D341Med (cell line): Measurements from ENCODE around the gene PTPRT.
A peak's percentile ranks its signal among the peaks of the same experiment; 100 is the strongest.
"Not testable (repeated sequence)": the region's sequence is repeated elsewhere in the genome, so short reads cannot be mapped to it uniquely, and the experiment has no call there.

Source experiments
- DNase-seq: peaks from one replicate; pipeline ENCODE4 v3.0.0; 2012; ENCODE audit warnings: low spot score

PTPRT gene

GRCh38 chr20:43187476-43188233, 2.1 kb downstream of the PTPRT start:
- peak; percentile 83 for DNase-seq

- no peak for DNase-seq
These were observed 3.4 kb downstream of the PTPRT start for GRCh38 chr20:43186312-43186711.

DNA sequence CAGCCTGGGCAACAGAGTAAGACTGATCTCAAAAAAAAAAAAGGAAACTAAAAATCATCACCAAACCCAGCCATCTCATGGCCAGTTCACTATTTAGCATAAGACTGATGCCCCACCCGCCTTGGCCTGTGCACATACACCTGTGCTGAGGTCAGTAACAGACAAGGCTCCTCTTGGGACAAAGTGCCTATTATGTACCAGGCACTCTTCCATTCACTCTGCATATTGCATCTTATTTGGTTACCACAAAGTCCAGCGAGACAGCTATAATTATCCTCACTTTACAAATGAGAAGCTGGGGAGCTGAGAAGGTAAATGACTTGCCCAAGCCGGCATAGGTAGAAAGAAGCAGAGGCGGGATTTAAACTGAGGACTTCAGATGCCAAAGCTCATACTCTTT, 3.8 kb downstream of the PTPRT start:
- no peak for DNase-seq

DNA sequence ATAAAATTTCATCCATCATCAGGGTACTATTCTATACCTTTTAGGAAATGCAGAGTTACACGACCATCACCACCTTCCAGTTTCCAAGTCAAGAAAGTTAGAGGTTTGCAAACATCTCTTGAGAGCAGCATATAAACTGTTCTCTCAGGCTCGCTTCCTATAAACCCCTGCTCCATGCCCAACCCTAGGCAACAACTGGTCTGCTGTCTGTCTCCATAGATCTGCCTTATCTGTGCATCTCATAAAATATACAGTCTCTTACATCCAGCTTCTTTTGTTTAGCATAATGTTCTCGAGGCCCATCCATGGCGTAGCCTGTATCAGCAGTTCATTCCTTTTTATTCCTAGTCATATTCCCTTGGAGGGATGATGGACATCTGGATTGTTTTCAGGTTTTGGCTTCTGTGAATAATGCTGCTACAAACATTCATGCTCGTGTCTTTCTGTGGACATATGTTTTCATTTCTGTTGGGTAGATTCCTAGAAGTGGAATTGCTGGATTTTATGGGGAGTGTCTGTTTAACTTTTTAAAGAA, 6.1 kb downstream of the PTPRT start:
- DNase-seq: no peak

- DNase-seq: no peak
These were observed 11.6 kb downstream of the PTPRT start for GRCh38 chr20:43178080-43178479.

DNA sequence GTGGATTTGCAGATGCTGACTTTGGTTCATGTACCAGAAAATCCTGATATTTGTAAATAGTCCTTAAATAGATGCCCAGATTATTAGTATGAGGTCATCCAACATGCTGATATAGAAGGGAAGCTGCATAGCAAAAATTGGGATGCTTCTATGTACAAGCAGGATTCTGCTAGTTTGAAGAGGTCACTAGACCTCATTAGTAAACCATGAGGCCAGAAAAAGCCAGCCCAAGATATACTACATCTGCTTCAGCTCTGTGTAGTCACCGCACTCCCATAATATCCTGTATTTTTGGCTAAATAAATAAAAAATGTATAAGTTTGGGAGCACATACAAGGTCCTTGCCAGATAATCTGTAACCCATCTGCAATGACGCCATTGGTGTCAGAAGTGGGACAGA, 13.0 kb downstream of the PTPRT start:
- no peak for DNase-seq

DNA sequence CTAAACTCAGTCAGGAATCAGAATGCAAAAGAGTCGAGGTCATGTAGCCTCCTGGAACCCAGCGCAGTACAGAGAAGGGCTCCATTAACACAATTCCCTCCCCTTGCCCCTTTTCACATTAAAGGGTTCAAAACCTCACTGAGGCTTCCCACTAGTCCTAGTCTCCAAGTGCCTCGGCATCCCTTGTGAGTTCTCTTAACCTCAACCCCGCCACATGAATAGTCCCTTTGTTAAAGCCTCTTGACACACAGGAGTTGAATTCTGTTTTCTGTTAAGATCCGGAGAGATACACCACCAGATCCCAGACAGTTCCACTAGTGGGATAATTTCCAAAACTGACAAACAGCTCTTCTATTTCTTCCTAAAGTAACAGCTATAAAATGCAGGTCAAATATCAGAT, 17.8 kb downstream of the PTPRT start:
- no peak for DNase-seq

- no peak for DNase-seq
These were observed 18.9 kb downstream of the PTPRT start for GRCh38 chr20:43170771-43171170.

GRCh38 chr20:43167615-43168014, 22.1 kb downstream of the PTPRT start:
- no peak for DNase-seq

DNA sequence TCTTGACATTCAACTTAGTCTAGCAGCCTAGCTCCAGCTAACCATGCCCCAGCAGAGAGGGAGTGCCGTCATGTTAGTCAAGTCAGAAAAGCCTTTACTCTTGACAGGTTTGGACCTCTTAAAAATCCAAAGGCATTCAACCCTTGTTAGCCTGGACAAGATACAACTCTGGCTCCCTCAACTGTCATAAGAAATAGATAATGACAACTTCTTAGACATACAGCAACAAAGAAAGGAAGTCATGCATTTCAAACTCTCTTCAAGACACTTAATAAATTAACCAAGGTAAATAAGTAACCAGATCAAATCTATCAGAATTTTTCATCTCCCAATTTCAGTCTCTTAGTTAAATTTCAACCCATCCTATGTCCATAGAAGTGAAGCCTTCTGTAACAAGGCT, 22.7 kb downstream of the PTPRT start:
- DNase-seq: no peak

DNA sequence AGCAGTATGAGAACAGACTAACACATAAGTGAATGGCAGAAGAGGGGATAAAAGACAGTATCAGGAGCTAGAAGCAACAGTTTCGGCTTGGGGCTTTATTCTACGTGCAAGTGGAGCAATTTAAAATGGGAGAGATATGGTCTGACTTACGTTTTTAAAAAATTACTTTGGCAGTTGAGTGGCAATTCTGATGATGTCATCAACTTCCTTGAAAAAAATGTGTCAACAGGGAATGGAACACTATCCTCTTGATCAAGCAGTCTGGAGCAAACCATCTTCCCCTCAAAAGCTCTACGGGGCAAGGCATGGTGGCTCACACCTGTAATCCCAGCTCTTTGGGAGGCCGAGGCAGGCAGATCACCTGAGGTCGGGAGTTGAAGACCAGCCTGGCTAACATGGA, 24.1 kb downstream of the PTPRT start:
- no peak for DNase-seq

GRCh38 chr20:43164736-43165135, 25.0 kb downstream of the PTPRT start:
- not testable (repeated sequence) for DNase-seq

DNA sequence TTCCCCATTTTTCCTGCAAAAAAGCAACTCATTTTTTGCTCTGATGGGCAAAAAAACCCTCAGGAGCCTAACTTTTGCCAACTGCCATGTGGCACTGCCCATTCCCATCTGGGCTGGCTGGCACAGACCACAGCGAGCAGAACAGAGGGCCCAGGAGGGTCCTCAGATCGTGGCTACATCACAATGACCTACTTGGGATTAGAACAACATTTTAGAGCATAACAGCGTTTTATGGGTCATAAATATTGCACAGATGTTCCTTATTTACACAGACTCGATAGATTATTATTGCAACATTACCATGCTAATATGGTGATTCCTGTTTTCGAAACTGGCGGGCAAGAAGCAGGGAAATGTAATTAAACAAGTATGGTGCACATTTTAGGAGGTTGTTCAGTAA, 28.0 kb downstream of the PTPRT start:
- no peak for DNase-seq

GRCh38 chr20:43160941-43161340, 28.8 kb downstream of the PTPRT start:
- no peak for DNase-seq

GRCh38 chr20:43159994-43160393, 29.7 kb downstream of the PTPRT start:
- no peak for DNase-seq

DNA sequence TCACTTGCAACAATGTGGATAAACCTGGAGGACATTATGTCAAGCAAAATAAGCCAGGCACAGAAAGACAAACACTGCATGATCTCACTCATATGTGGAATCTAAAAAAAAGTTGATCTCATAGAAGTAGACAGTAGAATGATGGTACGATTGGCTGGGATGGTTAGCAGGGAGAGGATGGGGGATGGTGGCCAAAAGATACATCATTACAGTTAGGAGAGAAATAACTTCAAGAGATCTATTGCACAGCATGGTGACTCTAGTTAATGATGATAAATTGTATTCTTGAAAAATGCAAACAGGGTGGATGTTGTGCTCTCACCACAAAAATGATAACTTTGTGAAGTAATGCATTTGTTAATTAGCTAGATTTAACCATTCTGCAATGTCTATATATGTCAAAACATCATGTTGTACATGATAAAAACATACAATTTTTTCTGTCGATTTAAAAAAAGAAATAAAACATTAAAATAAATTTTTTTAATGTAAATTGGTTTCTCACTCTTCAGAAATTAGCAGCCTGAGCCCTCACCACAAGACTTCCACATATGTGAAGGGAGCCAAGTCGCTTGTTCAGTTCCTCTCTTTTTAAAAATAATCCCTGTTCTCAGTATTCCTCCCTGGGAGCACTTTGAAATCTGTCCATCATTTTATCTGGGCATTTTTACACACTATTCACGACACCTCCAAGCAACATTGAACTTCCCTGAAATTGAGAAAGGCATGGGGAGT, 34.2 kb downstream of the PTPRT start:
- no peak for DNase-seq

GRCh38 chr20:43151901-43152300, 37.8 kb downstream of the PTPRT start:
- no peak for DNase-seq

- no peak for DNase-seq
These were observed 38.5 kb downstream of the PTPRT start for GRCh38 chr20:43151256-43151655.

GRCh38 chr20:43140726-43141125, 49.0 kb downstream of the PTPRT start:
- DNase-seq: no peak

DNA sequence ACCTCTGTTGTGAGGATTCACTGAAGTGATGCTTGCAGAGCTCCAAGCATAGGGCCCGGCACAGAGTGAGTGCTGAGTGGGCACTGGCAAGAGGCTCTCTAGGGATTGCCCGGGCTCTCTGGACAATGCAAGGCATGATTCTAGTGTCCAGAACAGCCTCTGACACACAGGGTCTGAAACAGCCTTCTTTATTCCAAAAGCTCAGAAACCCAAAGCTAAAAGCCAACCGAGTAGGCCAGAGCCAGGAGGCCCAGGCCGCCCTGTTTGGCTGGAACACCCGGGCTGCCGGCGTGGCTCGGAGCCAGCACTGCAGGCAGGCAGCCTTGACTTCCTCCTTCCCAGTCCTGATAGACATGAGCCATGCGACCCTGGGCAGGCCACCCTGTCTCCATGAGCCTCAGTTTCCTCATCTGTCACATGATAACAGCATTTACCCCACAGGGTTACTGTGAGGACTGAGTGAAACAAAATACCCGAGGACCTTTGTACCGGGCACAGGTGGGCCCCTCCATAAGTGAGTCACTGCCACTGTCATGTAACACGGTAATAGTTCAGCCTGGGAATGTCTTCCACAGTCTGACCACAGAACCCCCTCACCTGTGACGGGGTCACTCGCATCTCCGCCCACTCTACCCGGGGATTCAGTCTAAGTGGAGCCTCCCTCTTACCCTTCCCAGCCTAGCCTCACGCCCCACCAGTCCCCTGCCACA, 51.5 kb downstream of the PTPRT start:
- no peak for DNase-seq

DNA sequence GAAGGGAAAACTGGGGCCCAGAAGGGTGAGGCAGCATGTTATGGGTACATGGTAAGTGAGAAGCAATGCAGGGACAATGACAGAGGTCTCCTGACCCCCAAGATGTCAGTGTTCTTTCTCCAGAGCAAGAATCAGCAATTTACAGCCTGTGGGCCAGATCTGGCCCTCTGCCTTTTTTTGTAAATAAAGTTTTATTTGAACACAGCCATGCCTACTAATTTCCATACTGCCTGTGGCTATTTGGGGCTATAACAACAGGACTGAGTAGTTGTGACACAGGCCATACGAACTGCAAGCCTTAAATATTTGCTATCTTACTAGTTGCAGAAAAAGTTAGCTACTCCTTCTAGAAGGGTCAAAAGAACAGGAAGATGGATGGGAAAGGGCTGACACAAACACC, 52.5 kb downstream of the PTPRT start:
- DNase-seq: no peak

DNA sequence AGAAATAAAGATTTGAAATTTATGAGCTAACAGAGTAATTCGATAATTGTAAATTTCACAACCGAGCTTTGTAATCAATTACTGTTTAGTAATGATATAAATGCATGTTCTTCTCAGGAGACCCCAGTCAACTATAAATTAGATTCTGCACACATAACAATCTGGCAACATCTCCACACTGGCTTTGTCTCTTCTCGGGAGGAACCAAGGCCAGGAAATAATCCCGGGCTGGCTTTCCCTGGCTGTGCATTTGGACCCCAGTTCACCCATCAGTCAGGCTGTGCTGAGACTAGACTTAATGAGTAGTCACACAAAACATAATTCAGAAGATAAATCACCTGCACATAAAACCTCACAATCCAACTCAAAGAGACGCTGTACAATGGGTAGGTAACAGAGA, 65.5 kb downstream of the PTPRT start:
- DNase-seq: no peak

DNA sequence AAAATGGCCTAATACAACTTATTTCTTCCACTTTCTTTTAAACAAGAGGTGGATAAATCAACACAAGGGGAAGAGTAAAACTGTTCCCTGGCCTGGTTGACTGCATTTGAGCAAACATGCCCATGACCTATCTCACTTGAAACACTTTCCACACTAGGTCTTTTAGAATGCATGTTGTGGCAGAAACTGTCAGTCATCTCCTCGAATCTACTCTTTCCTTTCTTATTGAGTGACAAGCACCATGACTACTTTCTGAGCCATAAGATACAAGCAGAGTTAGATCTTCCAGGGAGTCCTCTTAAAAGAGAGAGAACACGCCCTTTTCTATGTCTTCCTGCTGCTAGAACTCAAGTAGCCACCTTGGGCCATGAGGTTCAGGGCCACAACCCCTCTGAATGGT, 66.5 kb downstream of the PTPRT start:
- no peak for DNase-seq
